Activated naive CD8-positive, alpha-beta T cell (primary cell): Measurements from ENCODE around the gene TNIK.
"Not testable (repeated sequence)": the region's sequence is repeated elsewhere in the genome, so short reads cannot be mapped to it uniquely, and the experiment has no call there.

ENCODE experiments used
- H3K27ac Mint-ChIP-seq: one replicate; pipeline ENCODE4 v1.8.0; 2021; ENCODE audit warnings: mixed read lengths
- H3K27me3 Mint-ChIP-seq: one replicate; pipeline ENCODE4 v1.8.0; 2021; ENCODE audit warnings: mixed read lengths
- H3K36me3 Mint-ChIP-seq: one replicate; pipeline ENCODE4 v1.8.0; 2021; ENCODE audit warnings: mixed read lengths
- H3K4me1 Mint-ChIP-seq: one replicate; pipeline ENCODE4 v1.8.0; 2021; ENCODE audit warnings: low read depth, mixed read lengths
- H3K4me3 Mint-ChIP-seq: one replicate; pipeline ENCODE4 v1.8.0; 2021; ENCODE audit warnings: mild to moderate bottlenecking, mixed read lengths
- H3K9me3 Mint-ChIP-seq: one replicate; pipeline ENCODE4 v1.8.0; 2021; ENCODE audit warnings: low read depth, mixed read lengths

TNIK gene

DNA sequence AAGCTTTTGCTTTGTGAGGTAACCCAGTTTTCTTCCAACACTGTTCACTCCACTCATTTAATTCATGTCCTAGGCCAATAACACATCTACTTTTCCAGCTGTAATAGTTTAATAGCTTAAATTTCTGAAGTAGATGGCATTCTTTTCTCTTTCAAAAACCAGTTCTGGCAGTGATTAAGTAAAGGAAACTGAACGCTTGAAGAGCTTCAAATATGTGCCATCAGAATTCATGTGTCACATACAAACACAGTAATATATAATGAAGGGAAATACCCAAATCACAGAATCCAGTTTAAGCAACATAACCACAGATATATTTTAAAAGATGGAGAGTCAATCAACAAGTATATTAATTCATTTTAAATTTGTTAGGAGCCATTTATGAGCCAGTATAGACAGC is 91.0 kb downstream of the TNIK start:
- H3K27ac Mint-ChIP-seq, result peak overlapping the region; percentile 25

DNA sequence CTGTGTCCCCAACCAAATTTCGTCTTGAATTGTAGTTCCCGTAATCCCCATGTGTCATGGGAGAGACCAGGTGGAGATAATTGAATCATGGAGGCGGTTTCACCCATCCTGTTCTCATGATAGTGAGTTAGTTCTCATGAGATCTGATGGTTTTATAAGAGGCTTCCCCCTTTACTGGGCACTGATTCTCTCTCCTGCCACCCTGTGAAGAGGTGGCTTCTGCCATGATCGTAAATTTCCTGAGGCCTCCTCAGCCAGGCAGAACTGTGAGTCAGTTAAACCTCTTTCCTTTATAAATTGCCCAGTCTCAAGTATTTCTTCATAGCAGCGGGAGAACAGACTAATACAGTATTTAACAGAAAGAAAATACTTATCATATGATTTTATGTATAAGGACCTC is 93.5 kb downstream of the TNIK start:
- H3K27me3 Mint-ChIP-seq, H3K9me3 Mint-ChIP-seq, H3K4me3 Mint-ChIP-seq, H3K27ac Mint-ChIP-seq: not testable (repeated sequence)
- H3K4me1 Mint-ChIP-seq, result peaks cover 53% of the 10 kb centered on the region
- H3K36me3 Mint-ChIP-seq, result peaks cover 11% of the 10 kb centered on the region

More for the DNA sequence above, 91.0 kb downstream of the TNIK start:
- Mint-ChIP-seq H3K36me3 (peaks cover 11% of the 10 kb centered on the region), H3K9me3 (no peaks in the 10 kb centered on the region), H3K27me3 (no peaks in the 10 kb centered on the region), H3K4me3 (no peak overlapping the region), H3K4me1 (peaks cover 44% of the 10 kb centered on the region)

DNA sequence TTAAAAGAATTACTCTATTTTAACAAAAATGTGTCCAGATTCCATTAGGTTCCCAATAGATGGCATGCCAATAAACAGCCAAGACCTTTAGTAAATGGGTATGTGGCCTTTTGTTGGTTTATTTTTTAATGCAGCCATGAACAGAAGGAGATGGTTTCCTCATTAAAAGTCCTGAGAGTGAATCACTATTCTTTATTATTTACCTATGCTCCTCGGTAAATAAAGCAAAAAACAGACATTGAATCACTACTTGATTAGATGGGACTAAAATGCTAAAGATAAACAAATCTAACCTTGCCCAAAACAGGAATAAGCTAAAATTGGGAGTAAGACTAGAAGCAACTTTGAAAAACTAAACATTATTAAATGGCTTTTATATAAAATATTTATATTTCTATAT is 94.2 kb downstream of the TNIK start:
- H3K27ac Mint-ChIP-seq, result no peak overlapping the region
- peaks cover 54% of the 10 kb centered on the region for H3K4me1 Mint-ChIP-seq
- no peak overlapping the region for H3K4me3 Mint-ChIP-seq
- peaks cover 11% of the 10 kb centered on the region for H3K36me3 Mint-ChIP-seq
- no peaks in the 10 kb centered on the region for H3K27me3 Mint-ChIP-seq
- peaks cover 2% of the 10 kb centered on the region for H3K9me3 Mint-ChIP-seq

DNA sequence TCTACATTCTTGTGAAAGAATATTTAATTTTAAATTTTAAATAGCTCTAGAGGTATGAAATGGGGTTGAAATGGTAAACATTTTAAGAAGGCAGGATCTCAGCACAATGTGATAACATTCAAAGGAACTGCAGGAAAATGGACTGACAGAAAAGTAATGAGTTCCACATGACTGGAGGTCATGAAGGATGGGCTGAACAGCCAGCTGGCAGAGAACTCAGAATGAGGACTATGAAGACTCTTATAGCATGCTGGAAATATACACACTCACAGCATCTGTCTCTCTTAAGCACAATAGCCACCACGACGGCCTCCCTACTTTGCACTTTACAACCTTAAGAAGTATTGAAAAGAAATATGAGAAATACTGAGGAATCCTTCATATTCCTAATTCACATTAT is 94.7 kb downstream of the TNIK start:
- Mint-ChIP-seq H3K36me3 (peaks cover 11% of the 10 kb centered on the region), H3K27me3 (no peaks in the 10 kb centered on the region), H3K4me1 (peaks cover 55% of the 10 kb centered on the region), H3K9me3 (peaks cover 2% of the 10 kb centered on the region), H3K27ac (no peak overlapping the region), H3K4me3 (no peak overlapping the region)

DNA sequence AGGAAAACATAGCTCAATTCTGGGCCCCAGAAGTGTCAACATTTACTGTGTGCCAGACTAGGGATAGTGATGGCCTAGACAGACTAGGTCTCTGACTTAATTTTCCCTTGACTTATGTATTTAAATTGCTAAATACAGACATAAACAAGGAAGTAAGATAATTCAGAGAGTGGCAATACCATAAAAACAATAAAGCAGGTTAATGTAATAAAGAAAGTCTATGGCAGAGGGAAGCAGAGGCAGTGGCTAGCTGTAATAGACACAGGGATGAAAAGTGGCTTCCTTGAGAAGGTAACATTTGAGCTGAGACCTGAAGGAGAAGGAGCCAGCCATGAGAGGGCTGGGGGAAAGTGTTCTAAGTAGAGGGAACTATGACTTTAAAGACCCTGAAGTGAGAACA is 95.7 kb downstream of the TNIK start:
- Mint-ChIP-seq H3K36me3 (peaks cover 7% of the 10 kb centered on the region), H3K27ac (no peak overlapping the region), H3K4me3 (no peak overlapping the region), H3K9me3 (peaks cover 2% of the 10 kb centered on the region), H3K27me3 (no peaks in the 10 kb centered on the region), H3K4me1 (peaks cover 56% of the 10 kb centered on the region)

DNA sequence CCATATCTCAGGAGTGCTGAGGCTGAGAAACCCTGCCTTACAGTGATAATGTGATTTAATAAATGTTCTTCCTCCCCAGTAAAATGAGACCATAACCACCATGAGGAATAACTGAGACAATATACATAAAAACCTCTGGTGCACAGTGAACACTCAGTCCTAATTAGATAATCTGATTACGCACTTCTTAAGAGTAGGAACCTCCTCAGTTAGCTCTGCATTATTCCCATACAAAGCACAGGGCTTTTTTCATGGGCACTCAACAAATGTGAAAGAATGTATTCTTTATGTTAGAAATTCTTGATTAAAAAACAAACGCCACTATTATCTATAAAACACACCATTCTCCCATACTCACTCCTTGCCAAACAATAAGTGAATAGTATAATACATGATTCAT is 97.0 kb downstream of the TNIK start:
- Mint-ChIP-seq H3K4me3 (no peak overlapping the region), H3K27me3 (no peaks in the 10 kb centered on the region), H3K9me3 (peaks cover 2% of the 10 kb centered on the region), H3K36me3 (peaks cover 7% of the 10 kb centered on the region), H3K27ac (no peak overlapping the region), H3K4me1 (peaks cover 65% of the 10 kb centered on the region)

DNA sequence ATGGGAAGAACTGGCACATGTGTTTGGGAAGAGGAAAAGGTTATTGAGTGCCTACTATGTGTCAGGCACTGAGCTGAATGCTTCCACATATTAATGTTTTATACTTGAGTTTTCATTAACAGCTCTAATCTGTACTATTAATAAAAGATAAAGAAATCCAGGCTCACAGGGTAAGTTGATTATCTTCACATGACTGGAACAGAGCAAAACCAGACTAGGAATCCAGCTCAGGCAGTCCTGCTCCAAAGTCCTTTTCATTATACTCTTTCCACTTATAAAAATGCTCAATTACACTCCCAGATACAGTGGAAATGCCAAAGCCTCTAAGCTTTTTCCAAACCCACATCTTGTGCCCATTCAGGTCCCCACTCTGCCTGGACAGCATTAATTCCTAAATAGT is 97.6 kb downstream of the TNIK start:
- H3K27ac Mint-ChIP-seq, result no peak overlapping the region
- peaks cover 68% of the 10 kb centered on the region for H3K4me1 Mint-ChIP-seq

DNA sequence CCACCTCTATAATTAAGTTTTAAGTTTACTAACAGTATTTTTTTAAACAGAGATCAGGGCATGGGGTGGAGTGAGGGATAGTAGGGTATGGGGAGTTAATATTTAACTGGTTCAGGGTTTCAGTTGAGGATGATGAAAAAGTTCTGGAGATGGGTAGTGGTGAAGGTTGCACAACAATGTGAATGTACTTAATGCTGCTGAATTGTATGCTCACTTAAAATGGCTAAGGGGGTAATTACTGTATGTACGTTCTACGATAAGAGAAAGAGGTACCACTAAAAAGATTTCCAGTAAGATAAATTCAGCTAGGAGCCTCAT is 101.4 kb downstream of the TNIK start:
- Mint-ChIP-seq H3K4me3 (no peak overlapping the region), H3K9me3 (peaks cover 2% of the 10 kb centered on the region), H3K4me1 (peaks cover 90% of the 10 kb centered on the region), H3K36me3 (peaks cover 3% of the 10 kb centered on the region), H3K27ac (no peak overlapping the region), H3K27me3 (no peaks in the 10 kb centered on the region)

More for the DNA sequence above, 97.6 kb downstream of the TNIK start:
- Mint-ChIP-seq H3K27me3 (no peaks in the 10 kb centered on the region), H3K36me3 (peaks cover 3% of the 10 kb centered on the region), H3K4me3 (no peak overlapping the region), H3K9me3 (peaks cover 2% of the 10 kb centered on the region)

DNA sequence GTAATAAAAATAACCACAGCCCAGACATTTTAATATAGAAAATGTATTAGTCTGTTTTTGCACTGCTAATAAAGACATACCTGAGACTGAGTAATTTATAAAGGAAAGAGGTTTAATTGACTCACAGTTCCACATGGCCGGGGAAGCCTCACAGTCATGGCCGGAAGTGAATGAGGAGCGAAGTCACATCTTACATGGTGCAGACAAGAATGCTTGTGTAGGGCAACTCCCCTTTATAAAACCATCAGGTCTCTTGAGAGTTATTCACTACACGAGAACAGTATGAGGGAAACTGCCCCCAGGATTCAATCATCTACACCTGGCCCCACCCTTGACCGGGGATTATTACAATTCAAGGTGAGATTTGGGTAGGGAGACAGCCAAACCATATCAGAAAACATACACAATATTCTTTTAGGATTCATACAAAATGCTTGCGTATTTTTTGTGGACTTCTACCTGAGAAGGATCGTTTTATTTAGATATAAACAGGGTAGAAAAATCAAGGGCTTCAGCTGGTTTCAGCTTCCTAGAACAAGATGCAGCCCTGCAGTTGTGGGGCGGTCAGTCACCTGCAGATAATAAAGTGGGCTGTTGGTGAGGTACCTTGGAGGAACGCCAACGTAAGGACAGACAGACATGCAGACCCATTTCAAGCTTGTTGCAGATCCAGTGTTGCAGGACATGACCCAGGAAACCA is 101.9 kb downstream of the TNIK start:
- Mint-ChIP-seq H3K27ac (no peak overlapping the region), H3K4me1 (peaks cover 93% of the 10 kb centered on the region), H3K36me3 (peaks cover 3% of the 10 kb centered on the region), H3K4me3 (no peak overlapping the region), H3K9me3 (peaks cover 2% of the 10 kb centered on the region), H3K27me3 (no peaks in the 10 kb centered on the region)

DNA sequence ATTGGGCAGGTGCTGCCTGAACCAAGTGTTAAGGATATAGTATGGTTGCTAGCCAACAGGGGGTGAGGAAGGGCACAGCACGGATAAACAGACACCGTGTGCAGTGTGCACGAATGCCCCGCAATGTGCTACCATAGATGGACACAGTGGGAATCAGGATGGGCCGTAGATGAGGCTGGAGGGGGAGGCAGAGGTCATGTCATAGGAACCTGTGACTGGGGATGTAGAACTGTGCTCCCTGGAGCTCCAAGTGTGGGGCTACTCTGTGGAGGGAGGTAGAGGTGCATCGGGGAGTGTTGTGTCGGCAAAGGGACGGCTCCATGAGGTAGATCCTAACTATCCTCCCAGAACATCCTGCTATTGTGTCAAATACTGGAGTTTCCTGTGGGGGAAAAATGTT is 102.5 kb downstream of the TNIK start:
- peaks cover 2% of the 10 kb centered on the region for H3K9me3 Mint-ChIP-seq
- H3K27ac Mint-ChIP-seq, result no peak overlapping the region
- H3K36me3 Mint-ChIP-seq, result peaks cover 3% of the 10 kb centered on the region
- no peaks in the 10 kb centered on the region for H3K27me3 Mint-ChIP-seq
- H3K4me1 Mint-ChIP-seq, result peaks cover 91% of the 10 kb centered on the region
- no peak overlapping the region for H3K4me3 Mint-ChIP-seq

DNA sequence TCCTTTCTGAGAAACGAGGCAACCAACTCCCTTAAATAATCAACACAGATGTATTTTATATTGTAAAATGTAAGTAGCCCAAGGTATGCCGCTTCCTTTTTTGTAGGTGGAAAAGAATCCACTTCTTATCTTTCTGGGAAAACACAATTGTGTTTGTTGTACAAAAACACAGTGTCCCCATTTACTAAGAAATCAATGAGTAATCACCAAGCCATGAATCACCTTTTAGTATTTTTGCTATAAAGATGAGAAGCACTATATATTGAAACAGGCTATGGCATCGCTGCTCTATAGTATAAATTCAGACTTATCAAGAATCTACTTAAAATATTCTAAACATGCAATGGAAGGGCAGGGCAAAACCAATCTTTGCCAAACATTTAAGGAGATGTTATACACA is 104.0 kb downstream of the TNIK start:
- Mint-ChIP-seq H3K4me1 (peaks cover 90% of the 10 kb centered on the region), H3K27ac (peak overlapping the region; percentile 64)

DNA sequence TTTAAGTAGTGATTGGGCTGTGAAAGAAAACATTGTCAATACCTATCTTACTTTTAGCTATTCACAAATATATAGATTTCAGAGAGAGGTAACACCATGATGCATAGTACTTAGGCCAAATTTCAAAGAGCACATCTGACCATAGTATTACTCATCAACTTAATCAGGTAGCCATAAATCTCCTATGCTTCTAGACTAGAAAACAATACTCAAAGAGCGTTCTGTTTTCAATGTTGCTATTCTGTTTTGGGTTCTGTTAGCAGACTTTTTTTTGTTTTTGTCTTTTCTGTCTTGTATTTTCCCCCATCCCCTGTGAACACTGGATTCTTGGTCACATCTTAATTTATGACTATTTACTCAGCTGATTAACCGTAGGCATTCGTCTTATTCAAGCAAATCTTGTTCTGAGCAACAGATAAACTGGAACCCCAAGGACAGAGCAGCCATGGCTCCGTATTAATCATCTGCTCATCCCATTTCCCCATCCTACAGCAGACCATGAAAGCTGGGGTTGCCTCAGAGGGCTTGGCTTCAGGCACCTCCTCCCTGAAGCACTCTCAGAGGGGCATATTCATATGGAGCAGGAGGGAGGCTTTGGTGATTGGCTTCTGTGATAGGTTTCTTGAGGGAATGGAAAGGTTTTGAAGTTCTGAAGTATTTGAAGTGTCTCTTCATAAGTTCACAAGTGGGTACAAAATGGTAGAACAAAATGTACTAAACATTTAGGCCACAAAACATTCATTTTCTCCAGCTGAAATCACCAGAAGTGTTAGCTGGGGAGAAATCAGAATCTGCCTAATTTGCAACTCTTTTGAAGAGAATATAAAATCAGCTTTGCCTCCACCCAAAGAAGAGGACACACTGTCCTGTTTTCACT is 105.3 kb downstream of the TNIK start:
- Mint-ChIP-seq H3K36me3 (peaks cover 3% of the 10 kb centered on the region), H3K27me3 (no peaks in the 10 kb centered on the region), H3K9me3 (no peaks in the 10 kb centered on the region), H3K27ac (peak overlapping the region; percentile 61), H3K4me1 (peaks cover 91% of the 10 kb centered on the region), H3K4me3 (no peak overlapping the region)

More for the DNA sequence above, 104.0 kb downstream of the TNIK start:
- Mint-ChIP-seq H3K9me3 (peaks cover under 1% of the 10 kb centered on the region), H3K36me3 (peaks cover 3% of the 10 kb centered on the region), H3K27me3 (no peaks in the 10 kb centered on the region), H3K4me3 (peak overlapping the region; percentile 11)

DNA sequence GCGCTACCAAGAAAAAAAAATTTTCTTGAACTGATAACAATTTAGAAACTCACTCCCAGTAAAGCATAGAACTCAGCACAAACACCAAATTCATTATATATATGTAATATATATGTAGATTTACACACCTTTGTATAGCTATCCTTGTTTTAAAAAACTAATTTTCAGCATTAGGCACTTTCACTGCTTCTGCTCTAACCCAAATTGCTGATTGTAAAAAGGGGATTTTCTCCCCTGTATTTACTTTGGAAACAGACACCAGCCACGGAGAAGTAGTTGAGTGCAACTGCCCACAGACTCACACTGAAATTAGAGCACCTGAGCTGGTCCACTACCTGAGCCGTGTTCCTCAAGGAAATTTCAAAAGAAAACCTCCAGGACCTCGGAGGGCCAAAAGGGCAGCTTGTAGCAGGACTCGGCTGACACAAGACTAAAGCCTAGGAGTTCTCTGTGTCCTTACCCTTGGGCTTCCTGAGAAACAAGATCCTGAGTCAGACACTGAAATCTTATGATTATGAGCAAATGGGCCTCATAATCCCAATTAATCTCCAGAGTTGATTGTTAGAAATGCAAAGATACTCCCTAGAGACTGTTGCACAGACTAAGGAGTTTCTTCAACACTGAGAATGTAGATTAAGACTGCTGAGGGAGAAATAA is 106.0 kb downstream of the TNIK start:
- Mint-ChIP-seq H3K27ac (no peak overlapping the region), H3K4me3 (no peak overlapping the region), H3K9me3 (no peaks in the 10 kb centered on the region), H3K27me3 (no peaks in the 10 kb centered on the region), H3K4me1 (peaks cover 90% of the 10 kb centered on the region), H3K36me3 (peaks cover 3% of the 10 kb centered on the region)

DNA sequence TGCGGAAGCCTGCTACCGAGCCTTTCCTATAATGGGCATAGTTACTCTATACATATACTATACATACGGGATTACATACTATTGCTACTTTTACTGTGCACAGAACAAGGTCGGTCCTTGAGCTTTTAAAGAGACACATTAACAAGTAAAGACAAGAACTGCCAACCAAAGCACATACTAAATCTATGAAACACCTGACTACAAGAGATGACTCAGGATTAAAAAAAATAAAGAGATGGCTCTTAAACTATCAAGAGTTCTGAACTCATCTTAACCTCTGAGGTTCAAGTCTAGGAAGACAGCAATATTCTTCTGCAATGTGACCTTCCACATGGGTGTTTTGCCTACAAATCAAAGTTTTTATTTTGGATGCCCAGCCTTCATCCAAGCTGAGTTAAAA is 106.8 kb downstream of the TNIK start:
- Mint-ChIP-seq H3K27ac (no peak overlapping the region), H3K27me3 (no peaks in the 10 kb centered on the region), H3K9me3 (no peaks in the 10 kb centered on the region), H3K4me1 (peaks cover 87% of the 10 kb centered on the region), H3K4me3 (no peak overlapping the region), H3K36me3 (no peaks in the 10 kb centered on the region)

DNA sequence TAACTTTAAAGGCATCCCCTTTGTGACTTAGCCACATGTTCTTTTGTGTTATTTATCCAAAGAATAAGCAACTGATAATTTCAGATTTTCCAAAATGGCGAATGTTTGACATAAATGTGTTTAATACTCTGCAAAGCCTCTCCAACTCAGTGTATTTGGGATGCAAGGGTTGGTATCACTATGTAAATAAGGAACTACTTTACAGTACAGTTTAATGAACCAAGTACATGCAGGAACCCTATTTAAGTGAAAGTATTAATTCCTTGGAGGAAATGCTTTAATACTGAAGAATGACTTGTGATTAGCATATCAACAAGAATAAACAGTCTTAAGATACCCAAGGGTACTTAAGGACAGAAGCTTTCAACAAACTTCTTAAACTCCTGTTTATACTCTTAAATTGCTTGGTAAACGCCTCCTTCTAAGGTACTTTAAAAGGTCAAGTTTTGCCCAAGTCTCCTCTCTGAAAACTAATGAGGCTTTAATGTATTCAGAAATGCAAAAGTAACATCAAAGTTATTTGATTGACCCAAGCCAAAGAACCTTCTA is 107.7 kb downstream of the TNIK start:
- Mint-ChIP-seq H3K4me1 (peaks cover 87% of the 10 kb centered on the region), H3K27ac (no peak overlapping the region)

More for the DNA sequence above, 107.7 kb downstream of the TNIK start:
- Mint-ChIP-seq H3K9me3 (no peaks in the 10 kb centered on the region), H3K27me3 (no peaks in the 10 kb centered on the region), H3K4me3 (no peak overlapping the region), H3K36me3 (no peaks in the 10 kb centered on the region)
